Spinal cord (tissue), 10 donors: ENCODE data around the gene ALG14. TPM values are rescaled to one million over a fixed set of nuclear protein-coding genes. Genes with fewer than 3 reads are reported as not detected.

Source experiments
- DNase-seq, 6 donors: peaks; one replicate each; pipeline versions ENCODE4 v3.0.0 to v3.0.0-alpha.2; 2013 to 2015; ENCODE audit warnings: low spot score in 6 of 6, low read depth in 4 of 6
- H3K27ac ChIP-seq: one replicate; pipeline ENCODE4 v1.5.1; 2013; ENCODE audit warnings: low read depth, low read length, control low read depth
- H3K27me3 ChIP-seq: one replicate; pipeline ENCODE4 v1.6.1; 2013; ENCODE audit warnings: low read length; ENCODE audit not compliant: control insufficient read depth, insufficient read depth
- H3K36me3 ChIP-seq: one replicate; pipeline ENCODE4 v1.6.1; 2013; ENCODE audit warnings: low read length; ENCODE audit not compliant: control insufficient read depth, insufficient read depth
- H3K4me1 ChIP-seq: one replicate; pipeline ENCODE4 v1.6.1; 2013; ENCODE audit warnings: low read length; ENCODE audit not compliant: control insufficient read depth, insufficient read depth
- H3K4me3 ChIP-seq: one replicate; pipeline ENCODE4 v1.5.1; 2013; ENCODE audit warnings: low read depth, low read length, control low read depth
- H3K9me3 ChIP-seq: one replicate; pipeline ENCODE4 v1.6.1; 2013; ENCODE audit warnings: low read length; ENCODE audit not compliant: control insufficient read depth, insufficient read depth
- WGBS: methylation state at CpG from one replicate; pipeline ENCODE4 v1.1.5; 2013; ENCODE audit warnings: missing lambda C conversion rate; ENCODE audit not compliant: insufficient coverage; 5-methylcytosine and 5-hydroxymethylcytosine counted together
- polyA plus RNA-seq, 2 donors: library from polyadenylated mRNA; unstranded; fragments of 120-200 nt; gene quantifications; one replicate each; pipeline ENCODE4 v1.2.1, GENCODE V29; 2013; ENCODE audit not compliant: insufficient read length in 2 of 2
- total RNA-seq, 2 donors: library from RNA; depleted of rRNA in 1 of 2; stranded (reverse); fragments of 120-200 nt in 1 of 2; fragments of >200 nt in 1 of 2; gene quantifications; one replicate each; pipeline versions ENCODE4 v1.2.3 to v1.2.4, GENCODE V29; 2013 to 2014
- donor health status: healthy.

The ALG14 gene
- total and polyA plus RNA-seq, 4 donors = 4.0 to 14.4 (median 8.2) TPM

DNA sequence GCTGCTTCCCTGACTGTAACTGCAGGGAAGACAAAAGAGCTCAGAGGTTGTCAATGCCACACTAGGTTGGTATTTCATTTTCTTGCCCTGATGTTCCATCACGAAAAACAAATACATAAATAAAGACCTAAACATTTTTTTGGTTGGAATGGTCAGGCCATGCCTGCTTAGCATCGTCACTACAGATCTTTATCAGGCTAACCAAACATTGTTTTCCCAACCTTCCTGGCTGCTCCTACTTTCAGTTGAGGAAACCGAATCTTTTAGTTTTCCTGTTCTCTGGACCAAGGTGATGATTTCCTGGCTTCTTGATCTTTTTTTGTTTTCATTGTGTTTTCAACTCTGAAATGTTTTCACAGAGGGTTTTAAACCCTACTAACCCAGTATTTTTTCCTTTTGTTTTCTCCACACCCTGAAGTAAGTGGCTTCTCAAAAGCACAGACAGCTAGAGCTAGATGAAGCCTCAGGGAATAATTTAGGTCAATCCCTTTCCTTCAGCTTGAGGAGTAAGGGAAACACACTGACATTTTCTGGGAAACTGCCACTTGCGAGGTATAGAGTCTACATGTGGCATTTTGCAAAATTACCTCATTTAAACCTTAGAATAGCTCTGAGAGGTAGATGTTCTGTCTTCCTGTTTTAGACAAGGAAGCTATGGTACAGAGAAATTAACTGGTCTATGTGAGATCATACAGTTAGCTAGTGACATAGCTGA lies 78.7 kb downstream of the ALG14 start:
- DNase-seq = no peak

DNA sequence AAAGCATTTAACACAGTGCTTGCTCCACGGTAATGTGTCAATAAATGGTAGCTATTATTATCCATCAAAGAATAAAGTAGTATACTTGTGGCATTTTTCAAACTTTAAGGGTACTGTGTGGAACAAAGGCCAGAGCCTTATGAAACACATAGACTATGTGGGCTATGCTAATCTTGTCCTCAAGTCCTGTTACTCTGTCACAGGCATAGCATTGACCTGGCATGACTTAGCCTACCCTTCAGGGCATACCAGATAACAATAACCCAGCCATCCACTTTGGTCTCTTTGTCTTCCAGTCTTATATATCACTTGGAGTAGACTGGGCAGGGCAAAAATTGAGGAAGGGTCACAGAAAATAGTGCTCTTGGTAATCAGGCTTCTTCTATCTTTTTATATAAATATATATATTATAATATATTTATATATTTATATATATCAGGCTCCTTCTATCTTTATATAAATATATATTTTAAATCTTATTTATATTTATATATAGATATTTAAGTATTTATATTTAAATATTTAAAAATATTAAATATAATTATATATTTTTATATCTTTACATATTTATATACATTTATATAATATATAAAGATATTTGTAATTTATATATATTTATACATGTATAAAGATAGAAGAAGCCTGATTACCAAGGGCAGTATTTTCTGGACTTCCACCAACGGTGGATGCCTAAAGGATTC lies 79.7 kb downstream of the ALG14 start:
- Histone ChIP-seq H3K36me3 (no peaks in the 10 kb centered on the region), H3K27me3 (no peaks in the 10 kb centered on the region), H3K4me3 (no peak overlapping the region), H3K27ac (no peak overlapping the region), H3K9me3 (no peaks in the 10 kb centered on the region), H3K4me1 (no peaks in the 10 kb centered on the region)
- WGBS = 100% methylated on average over 1 of the region's 2 CpGs
- no peak for DNase-seq

More for the DNA sequence above, 78.7 kb downstream of the ALG14 start:
- Histone ChIP-seq H3K4me1 (no peaks in the 10 kb centered on the region), H3K36me3 (no peaks in the 10 kb centered on the region), H3K4me3 (no peak overlapping the region), H3K27me3 (no peaks in the 10 kb centered on the region), H3K27ac (no peak overlapping the region), H3K9me3 (no peaks in the 10 kb centered on the region)
- WGBS = 100% methylated on average over 2 of the region's 4 CpGs

DNA sequence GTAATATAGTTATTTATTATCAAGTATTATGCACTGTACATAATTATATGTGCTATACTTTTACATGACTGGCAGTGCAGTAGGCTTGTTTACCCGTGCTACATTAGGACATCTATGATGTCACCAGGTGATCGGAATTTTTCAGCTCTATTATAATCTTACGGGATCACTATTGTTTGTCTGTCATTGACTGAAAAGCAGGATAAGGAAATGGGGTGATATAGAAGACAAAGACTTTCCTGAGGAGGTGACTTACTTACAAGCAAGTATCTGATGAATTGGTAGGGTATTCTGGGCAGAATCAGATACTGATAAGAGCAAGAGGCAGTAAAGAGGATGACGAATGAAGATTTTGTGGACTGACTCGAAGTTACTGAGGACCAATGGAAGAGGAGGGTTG lies 80.6 kb downstream of the ALG14 start:
- H3K9me3 ChIP-seq = no peaks in the 10 kb centered on the region
- no peaks in the 10 kb centered on the region for H3K27me3 ChIP-seq
- WGBS = 94% methylated on average over 4 of the region's 5 CpGs
- H3K27ac ChIP-seq = no peak overlapping the region
- no peaks in the 10 kb centered on the region for H3K4me1 ChIP-seq
- H3K36me3 ChIP-seq = no peaks in the 10 kb centered on the region
- no peak overlapping the region for H3K4me3 ChIP-seq
- DNase-seq = no peak

DNA sequence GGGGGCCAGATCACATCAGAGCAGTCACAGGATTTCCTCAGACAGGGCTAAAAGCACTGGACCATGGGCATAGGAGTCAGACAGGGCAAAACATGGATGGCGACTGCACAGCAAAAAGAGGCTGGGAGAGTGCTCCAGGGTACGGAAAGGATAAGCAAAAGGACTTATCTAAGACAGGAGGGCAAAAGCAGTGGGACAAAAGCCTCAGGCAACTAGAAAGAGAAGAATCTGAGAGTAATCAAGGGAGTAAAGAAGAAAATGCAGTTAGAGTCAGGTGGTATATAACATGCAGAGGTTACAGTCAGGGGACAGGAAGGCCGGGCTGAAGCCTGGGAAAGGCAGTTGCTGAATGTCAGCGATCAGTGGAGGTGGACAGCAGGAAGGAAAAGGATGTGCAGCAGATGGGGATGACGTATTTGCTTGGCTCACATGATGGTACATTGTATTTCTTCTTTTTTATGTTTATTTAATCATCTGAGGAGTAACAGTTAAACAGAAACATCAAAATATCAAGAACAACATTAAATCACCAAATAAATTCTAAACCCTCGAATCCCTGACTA lies 82.8 kb downstream of the ALG14 start:
- no peaks in the 10 kb centered on the region for H3K4me1 ChIP-seq
- DNase-seq = no peak
- H3K9me3 ChIP-seq = no peaks in the 10 kb centered on the region
- no peak overlapping the region for H3K4me3 ChIP-seq
- H3K36me3 ChIP-seq = no peaks in the 10 kb centered on the region
- H3K27ac ChIP-seq = no peak overlapping the region
- H3K27me3 ChIP-seq = no peaks in the 10 kb centered on the region
- WGBS = 90% methylated on average over 4 of the region's 6 CpGs

GRCh38 chr1:94989398-94989797 lies 83.4 kb downstream of the ALG14 start:
- no peaks in the 10 kb centered on the region for H3K9me3 ChIP-seq
- H3K27me3 ChIP-seq = no peaks in the 10 kb centered on the region
- H3K4me1 ChIP-seq = no peaks in the 10 kb centered on the region
- H3K4me3 ChIP-seq = no peak overlapping the region
- 67% methylated on average over 1 of the region's 1 CpG for WGBS
- no peak overlapping the region for H3K27ac ChIP-seq
- no peaks in the 10 kb centered on the region for H3K36me3 ChIP-seq
- no peak for DNase-seq

DNA sequence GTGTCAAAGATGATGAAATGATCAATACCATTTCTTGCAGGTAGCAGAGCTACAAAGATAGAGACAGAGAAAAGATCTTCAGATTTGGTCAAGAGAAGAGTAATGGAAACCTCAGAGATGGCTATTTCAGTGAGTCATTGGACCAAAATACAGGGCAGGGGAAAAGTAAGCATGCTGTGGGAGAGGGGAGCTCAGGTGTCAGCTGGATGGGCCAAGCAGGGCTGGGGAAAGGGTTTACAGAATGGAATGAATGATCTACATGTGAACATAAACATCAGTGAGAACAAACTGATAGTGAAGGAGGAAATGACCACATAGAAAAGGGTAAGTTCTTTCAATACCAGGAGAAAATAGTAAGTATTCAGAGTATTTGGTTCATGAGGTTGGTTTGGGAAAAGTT lies 84.4 kb downstream of the ALG14 start:
- no peaks in the 10 kb centered on the region for H3K4me1 ChIP-seq
- no peak overlapping the region for H3K4me3 ChIP-seq
- no peaks in the 10 kb centered on the region for H3K9me3 ChIP-seq
- no peak overlapping the region for H3K27ac ChIP-seq
- DNase-seq = no peak
- no peaks in the 10 kb centered on the region for H3K27me3 ChIP-seq
- H3K36me3 ChIP-seq = no peaks in the 10 kb centered on the region

DNA sequence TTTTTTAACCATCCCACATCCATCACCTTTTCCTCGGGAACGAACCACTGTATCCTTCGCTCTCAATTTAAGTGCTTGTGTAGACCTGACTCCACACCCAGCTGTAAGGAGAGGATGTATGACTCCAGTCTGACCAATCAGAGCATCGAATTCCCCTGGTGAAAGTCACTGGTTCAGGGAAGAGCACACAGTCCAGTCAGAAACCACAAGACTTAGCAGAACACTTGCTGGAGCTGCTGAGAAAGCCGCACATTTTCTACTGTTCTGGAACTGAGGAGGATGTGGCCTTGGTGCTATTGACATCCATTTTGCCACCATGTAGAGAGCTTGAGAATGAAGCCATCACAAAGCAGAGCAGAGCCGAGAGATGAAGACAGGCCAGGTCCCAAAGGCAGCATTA lies 86.0 kb downstream of the ALG14 start:
- H3K27me3 ChIP-seq = no peaks in the 10 kb centered on the region
- no peaks in the 10 kb centered on the region for H3K4me1 ChIP-seq
- WGBS = 96% methylated on average over 3 of the region's 6 CpGs
- no peaks in the 10 kb centered on the region for H3K36me3 ChIP-seq
- H3K9me3 ChIP-seq = no peaks in the 10 kb centered on the region
- no peak overlapping the region for H3K4me3 ChIP-seq
- H3K27ac ChIP-seq = no peak overlapping the region
- DNase-seq = no peak

DNA sequence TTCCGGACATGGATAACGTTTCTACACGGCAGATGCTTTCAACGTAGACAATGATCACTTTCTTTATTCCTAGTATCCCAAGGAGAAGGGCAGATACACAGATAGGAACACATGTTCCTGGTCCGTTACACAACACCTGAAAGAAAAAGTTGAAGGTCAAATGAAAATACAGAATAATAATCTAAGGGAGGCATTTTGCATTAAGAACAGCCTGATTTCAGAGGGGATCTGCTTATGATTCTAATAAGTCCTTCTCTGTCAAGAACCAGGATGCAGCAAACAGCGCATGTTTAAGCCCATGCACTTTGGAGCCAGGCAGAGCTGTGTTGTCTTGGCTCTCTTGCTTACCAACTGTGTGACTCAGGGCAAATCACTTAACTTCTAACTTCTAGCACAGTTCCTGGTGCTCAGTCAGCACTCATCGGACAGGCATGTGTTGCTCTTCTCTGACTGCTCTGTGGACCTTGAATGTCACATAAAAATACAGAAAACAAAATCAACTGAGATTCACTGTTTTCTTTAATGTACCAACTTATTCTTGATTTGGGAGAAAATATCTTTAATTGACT lies 89.5 kb downstream of the ALG14 start:
- Histone ChIP-seq H3K4me1 (no peaks in the 10 kb centered on the region), H3K27me3 (no peaks in the 10 kb centered on the region), H3K27ac (no peak overlapping the region), H3K36me3 (no peaks in the 10 kb centered on the region), H3K4me3 (no peak overlapping the region), H3K9me3 (no peaks in the 10 kb centered on the region)
- DNase-seq = no peak
- WGBS = 74% methylated on average over 5 of the region's 7 CpGs

DNA sequence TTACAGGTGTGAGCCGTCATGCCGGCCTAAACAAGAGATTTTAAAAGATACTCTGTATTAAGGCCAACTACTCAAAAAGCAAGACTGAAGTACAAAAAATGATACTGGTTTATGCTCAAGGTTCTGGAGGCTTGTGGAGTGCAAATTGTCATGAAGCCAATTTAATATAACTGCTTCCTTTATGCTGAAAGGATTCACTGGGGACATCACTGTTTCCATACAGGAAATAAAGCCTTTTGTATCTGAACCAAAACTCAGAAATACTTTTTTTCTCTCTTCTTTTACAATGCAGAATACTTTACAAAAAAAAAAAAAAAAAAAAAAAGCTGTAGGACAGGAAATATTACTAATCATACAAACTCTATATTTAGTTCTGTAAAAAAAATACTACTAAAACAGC lies 90.4 kb downstream of the ALG14 start:
- no peak for DNase-seq
- Histone ChIP-seq H3K4me3 (no peak overlapping the region), H3K9me3 (no peaks in the 10 kb centered on the region), H3K36me3 (no peaks in the 10 kb centered on the region), H3K27ac (no peak overlapping the region), H3K4me1 (no peaks in the 10 kb centered on the region), H3K27me3 (no peaks in the 10 kb centered on the region)
- no CpG with 5 or more reads among the region's 2 CpGs for WGBS
